ENCODE measurements around the gene BZW1. TPM values are rescaled to one million over a fixed set of nuclear protein-coding genes. Genes with fewer than 3 reads are reported as not detected.

Gene BZW1
- total RNA-seq, 1 donor from 2014 or later = 302 TPM

DNA sequence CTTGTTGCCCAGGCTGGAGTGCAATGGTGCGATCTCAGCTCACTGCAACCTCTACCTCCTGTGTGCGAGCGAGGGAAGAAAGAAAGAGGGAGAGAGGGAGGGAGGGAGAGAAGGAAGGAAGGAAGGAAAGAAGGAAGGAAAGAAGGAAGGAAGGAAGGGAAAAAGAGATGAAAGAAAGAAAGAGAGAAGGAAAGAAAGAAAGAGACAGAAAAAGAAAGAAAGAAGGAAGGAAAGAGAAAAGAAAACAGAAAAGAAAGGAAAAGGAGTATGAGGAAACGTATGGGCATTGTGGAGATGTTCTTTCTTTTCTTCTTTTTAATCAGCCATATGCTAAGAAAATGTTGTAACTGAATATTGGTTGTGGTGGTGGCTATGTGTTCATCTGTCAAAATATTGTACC is 36.2 kb downstream of the BZW1 start:
- Mint-ChIP-seq H3K9me3 (ENCODE audit: unreplicated experiment) (no peaks in the 10 kb centered on the region), H3K36me3 (ENCODE audit: low read depth, unreplicated experiment) (peaks cover 7% of the 10 kb centered on the region), H3K27ac (ENCODE audit: unreplicated experiment) (no peak overlapping the region), H3K4me1 (ENCODE audit: unreplicated experiment) (no peaks in the 10 kb centered on the region), H3K4me3 (ENCODE audit: unreplicated experiment) (no peak overlapping the region), H3K27me3 (ENCODE audit: unreplicated experiment) (no peaks in the 10 kb centered on the region)
- TF ChIP-seq, protein P1, sequence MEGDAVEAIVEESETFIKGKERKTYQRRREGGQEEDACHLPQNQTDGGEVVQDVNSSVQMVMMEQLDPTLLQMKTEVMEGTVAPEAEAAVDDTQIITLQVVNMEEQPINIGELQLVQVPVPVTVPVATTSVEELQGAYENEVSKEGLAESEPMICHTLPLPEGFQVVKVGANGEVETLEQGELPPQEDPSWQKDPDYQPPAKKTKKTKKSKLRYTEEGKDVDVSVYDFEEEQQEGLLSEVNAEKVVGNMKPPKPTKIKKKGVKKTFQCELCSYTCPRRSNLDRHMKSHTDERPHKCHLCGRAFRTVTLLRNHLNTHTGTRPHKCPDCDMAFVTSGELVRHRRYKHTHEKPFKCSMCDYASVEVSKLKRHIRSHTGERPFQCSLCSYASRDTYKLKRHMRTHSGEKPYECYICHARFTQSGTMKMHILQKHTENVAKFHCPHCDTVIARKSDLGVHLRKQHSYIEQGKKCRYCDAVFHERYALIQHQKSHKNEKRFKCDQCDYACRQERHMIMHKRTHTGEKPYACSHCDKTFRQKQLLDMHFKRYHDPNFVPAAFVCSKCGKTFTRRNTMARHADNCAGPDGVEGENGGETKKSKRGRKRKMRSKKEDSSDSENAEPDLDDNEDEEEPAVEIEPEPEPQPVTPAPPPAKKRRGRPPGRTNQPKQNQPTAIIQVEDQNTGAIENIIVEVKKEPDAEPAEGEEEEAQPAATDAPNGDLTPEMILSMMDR (IDR thresholded peaks at IDR 0.05; ENCODE audit: unreplicated experiment) = no peak
- no peak for DNase-seq (ENCODE audit: low spot score)

DNA sequence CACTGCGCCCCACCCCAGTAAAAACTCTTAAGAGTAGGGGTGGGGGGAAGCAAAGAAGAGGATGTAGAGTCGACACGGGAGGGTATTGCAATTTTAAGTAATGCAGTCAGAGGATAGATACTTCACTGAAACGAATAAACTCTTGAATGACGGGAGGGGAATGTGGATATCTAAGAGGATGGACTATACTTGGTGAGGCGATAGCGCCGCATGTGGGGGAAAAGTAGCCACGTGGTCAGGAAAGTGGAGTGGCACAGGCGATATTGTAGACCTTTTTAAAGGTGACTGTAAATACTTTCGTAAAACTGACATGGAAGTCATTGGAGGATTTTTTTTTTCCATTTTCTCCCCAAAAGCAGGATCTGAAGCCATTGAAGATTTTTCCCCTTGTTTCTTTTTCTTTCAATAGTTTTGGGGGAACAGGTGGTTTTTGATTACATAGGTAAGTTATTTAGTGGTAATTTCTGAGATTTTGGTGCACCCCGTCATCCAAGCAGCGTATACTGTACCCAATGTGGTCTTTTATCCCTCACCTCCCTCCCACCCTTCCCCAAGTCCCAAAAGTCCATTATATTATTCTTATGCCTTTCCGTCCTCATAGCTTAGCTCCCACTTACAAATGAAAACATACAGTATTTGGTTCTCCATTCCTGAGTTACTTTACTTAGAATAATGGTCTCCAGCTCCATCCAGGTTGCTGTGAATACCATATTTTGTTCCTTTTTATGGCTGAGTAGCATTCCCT is 39.0 kb downstream of the BZW1 start:
- Mint-ChIP-seq H3K4me3 (ENCODE audit: unreplicated experiment) (no peak overlapping the region), H3K36me3 (ENCODE audit: low read depth, unreplicated experiment) (peaks cover 23% of the 10 kb centered on the region), H3K4me1 (ENCODE audit: unreplicated experiment) (no peaks in the 10 kb centered on the region), H3K27me3 (ENCODE audit: unreplicated experiment) (no peaks in the 10 kb centered on the region), H3K9me3 (ENCODE audit: unreplicated experiment) (no peaks in the 10 kb centered on the region), H3K27ac (ENCODE audit: unreplicated experiment) (peak overlapping the region; percentile 34)
- TF ChIP-seq, protein P1 (IDR thresholded peaks at IDR 0.05; ENCODE audit: unreplicated experiment) = no peak
- DNase-seq (ENCODE audit: low spot score) = no peak

DNA sequence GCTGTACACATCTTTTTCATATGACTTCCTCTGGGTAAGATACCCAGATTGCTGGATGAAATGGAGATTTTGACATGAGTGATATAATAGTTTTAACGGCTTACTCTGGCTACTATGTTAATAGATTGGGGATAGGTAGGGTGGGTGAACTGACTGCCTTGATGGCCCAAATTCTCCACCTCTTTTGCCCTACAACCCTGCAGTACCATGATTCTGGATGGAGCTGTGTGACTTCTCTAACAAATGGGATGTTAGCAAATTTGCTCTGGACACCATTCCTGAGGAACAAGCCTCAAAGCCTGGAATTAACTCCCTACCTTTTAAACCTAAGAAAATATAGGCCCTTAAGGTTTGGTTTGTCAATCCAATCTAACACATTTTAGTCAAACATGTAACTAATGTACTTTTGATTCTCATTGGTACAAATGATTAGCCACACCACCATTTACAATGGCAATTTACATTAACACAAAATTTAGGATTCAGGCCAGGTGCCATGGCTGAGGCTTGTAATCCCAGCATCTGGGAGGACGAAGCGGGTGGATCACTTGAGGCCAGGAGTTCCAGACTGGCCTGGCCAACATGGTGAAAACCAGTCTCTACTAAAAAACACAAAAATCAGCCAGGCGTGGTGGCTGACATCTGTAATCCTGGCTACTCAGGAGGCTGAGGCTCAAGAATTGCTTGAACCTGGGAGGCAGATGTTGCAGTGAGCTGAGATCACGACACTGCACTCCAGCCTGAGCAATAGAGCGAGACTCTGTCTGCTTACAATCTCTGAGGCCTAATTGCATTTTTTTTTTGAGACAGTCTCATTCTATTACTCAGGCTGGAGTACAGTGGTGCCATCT is 39.9 kb downstream of the BZW1 start:
- Mint-ChIP-seq H3K4me3 (ENCODE audit: unreplicated experiment) (peak overlapping the region; percentile 56), H3K4me1 (ENCODE audit: unreplicated experiment) (no peaks in the 10 kb centered on the region), H3K27me3 (ENCODE audit: unreplicated experiment) (no peaks in the 10 kb centered on the region), H3K27ac (ENCODE audit: unreplicated experiment) (no peak overlapping the region), H3K36me3 (ENCODE audit: low read depth, unreplicated experiment) (peaks cover 27% of the 10 kb centered on the region), H3K9me3 (ENCODE audit: unreplicated experiment) (no peaks in the 10 kb centered on the region)
- DNase-seq (ENCODE audit: low spot score) = no peak
- TF ChIP-seq, protein P1 (IDR thresholded peaks at IDR 0.05; ENCODE audit: unreplicated experiment) = no peak

DNA sequence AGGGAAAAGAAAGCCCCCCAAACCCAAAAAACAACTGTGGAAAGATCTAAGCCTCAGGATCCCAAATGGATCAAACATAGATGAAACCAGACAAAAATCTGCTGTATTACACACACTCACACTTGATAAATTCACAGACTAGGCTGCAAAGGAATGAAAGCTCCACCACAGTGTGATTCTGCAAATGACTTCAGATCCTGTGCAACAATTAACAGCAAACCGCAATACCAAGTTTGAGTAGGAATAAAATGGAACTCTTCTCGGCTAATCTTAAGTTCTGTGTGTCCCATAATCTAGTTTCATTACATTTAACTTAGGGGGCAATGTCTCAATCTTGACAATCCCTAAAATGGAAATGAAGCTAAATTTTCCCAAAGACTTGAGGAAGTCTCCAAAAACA is 40.9 kb downstream of the BZW1 start:
- TF ChIP-seq, protein P1 (IDR thresholded peaks at IDR 0.05; ENCODE audit: unreplicated experiment) = no peak
- Mint-ChIP-seq H3K4me3 (ENCODE audit: unreplicated experiment) (peak overlapping the region; percentile 66), H3K36me3 (ENCODE audit: low read depth, unreplicated experiment) (peaks cover 37% of the 10 kb centered on the region), H3K4me1 (ENCODE audit: unreplicated experiment) (no peaks in the 10 kb centered on the region), H3K9me3 (ENCODE audit: unreplicated experiment) (no peaks in the 10 kb centered on the region), H3K27ac (ENCODE audit: unreplicated experiment) (no peak overlapping the region), H3K27me3 (ENCODE audit: unreplicated experiment) (peaks cover 4% of the 10 kb centered on the region)
- no peak for DNase-seq (ENCODE audit: low spot score)

DNA sequence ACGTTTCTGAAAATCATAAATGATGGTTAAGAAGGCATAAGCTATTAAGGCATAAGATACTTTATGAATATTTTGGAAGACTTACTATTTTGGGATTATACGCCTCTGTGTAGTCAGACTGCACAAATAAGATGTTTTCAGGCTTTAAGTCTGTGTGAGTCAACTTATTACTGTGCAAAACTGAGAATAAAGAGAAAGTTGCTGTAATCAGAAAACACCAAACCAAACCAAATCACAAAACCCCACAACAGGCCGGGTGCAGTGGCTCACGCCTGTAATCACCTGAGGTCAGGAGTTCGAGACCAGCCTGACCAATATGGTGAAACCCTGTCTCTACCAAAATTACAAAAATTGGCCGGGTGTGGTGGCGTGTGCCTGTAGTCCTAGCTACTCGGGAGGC is 45.1 kb downstream of the BZW1 start:
- peaks cover 70% of the 10 kb centered on the region for H3K36me3 Mint-ChIP-seq (ENCODE audit: low read depth, unreplicated experiment)
- TF ChIP-seq, protein P1 (IDR thresholded peaks at IDR 0.05; ENCODE audit: unreplicated experiment) = no peak
- H3K4me3 Mint-ChIP-seq (ENCODE audit: unreplicated experiment) = no peak overlapping the region
- no peak for DNase-seq (ENCODE audit: low spot score)
- H3K27ac Mint-ChIP-seq (ENCODE audit: unreplicated experiment) = peak overlapping the region; percentile 18
- H3K9me3 Mint-ChIP-seq (ENCODE audit: unreplicated experiment) = no peaks in the 10 kb centered on the region
- peaks cover 4% of the 10 kb centered on the region for H3K27me3 Mint-ChIP-seq (ENCODE audit: unreplicated experiment)
- H3K4me1 Mint-ChIP-seq (ENCODE audit: unreplicated experiment) = peaks cover 26% of the 10 kb centered on the region
